GM19372 (cell line): Measurements from ENCODE around the gene ATG5.

ENCODE experiments used
- ATAC-seq: cut with Tn5 transposase; IDR thresholded peaks from one replicate; pipeline ENCODE4 v1.9.1; 2021; ENCODE audit warnings: mild to moderate bottlenecking, low read depth, moderate library complexity; ENCODE audit not compliant: unreplicated experiment

Gene ATG5

DNA sequence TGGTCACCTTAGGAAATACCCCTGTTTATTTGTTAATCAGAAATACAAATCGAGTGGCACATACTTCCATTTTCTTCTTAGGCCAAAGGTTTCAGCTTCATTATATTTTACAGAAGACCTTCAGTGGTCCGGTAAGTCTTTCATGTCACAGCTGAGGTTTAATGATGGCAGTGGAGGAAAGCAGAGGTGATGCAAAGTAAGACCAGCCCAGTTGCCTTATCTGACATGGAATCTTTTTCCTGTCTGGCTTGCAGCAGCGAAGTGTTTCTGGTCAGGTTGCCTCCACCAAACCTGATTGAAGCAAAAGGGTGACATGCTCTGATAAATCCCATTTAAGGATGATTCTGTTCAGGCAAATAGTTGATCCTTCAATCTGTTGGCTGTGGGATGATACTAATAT lies 139.4 kb downstream of the ATG5 start:
- ATAC-seq, result no peak

DNA sequence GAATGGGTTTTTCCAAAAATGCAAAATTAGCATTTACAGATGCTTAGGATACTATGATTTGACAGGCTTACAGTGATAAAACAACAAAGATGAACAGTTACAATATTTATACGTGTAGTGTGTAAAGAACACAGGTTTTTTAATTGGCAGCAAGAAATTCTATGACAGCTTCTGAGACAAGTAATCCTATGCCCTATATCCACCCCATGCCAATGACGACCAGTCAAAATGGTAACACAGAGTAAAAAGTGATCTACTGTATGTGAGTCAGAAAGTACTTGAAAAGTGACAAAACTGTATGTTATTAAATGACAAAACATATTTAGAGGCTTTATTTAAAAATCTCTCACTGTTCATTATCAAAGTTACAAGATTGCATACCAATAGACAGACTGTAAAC lies 139.9 kb downstream of the ATG5 start:
- no peak for ATAC-seq

DNA sequence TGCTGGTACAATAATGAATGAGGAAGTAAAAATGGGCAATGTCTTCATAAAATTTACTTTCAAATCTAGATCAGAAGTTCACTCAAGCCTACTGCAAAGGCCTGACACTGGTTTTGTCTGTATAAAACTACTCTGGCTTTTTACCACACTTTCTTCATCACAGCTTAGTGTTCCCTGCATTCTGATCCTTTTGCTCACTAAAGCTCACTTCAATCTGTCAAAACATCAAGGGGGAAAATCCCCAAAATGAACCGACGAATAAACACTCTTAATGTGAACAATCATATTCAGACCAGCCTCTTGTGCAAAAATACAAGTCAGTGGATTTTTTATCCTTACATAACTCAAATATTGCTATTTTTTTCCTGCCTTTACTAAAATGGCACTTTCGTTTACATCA lies 140.9 kb downstream of the ATG5 start:
- no peak for ATAC-seq

DNA sequence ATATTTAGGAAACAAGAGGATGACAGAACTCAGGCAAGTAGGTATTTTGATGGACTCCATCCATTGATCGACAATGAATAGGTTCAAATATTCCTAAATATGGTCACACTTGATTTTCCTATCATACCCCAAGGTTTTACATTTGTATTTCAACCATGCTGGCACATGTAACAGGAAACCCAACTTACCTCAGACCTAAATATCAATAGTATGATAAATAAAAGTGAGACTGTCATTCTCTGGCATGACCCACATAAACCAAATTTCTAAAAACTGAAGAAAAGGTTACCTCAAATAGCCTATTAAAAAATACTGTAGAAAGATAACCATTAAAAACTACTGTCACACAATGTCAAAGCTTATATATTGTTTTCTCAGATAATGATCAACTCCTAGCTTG lies 142.1 kb downstream of the ATG5 start:
- no peak for ATAC-seq

DNA sequence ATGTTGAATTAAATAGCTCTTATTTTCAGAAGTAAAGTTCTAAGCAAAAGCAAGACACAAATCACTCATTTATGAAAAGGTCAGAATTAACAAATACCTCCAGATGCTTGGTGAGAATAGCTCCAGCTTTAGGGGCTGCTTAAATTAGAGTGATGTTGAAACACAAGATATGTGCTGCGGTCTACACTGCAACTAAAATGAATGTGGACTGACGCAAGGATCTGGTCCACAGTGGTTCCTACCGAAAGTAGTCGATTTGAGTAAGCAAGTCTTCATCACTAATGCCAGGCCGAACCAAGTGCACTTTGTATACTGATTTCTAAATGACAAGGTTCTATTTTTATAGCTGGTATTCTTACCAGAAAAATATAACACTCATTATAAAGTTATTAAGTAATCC lies 143.1 kb downstream of the ATG5 start:
- ATAC-seq, result peak; percentile 75

DNA sequence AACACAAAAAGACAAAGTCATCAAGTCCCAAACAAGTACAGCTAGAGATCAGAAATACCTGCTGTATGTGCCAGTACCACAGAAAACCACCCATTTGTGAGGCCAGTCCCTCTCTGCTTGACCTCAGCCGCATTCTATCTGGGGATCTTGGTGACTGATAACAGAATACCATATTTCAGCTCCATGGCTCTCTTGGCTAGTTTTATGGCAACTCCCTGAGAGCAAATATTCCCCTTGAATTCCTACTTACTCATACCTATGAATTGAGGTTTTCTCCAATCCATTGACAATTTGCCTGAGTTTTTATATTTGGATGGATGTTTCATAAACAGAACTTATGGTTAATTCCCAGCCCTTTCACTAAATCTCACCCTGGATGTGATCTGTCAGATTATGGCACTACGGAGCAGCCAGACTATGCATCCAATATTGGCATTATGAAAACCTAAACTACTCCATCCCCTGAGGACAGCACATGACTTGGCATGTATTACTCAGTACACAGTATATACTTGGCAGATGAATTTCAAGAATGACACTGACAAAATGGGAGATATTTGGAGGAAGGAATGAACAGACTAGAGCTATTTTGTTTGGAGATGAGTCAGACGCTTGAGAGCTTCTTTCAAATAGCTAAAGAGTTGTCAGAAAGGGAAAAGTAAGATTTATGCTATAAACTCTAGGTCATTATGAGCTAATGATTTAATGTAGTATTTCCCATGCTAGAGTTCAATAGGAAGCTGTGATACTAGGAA lies 143.7 kb downstream of the ATG5 start:
- no peak for ATAC-seq

DNA sequence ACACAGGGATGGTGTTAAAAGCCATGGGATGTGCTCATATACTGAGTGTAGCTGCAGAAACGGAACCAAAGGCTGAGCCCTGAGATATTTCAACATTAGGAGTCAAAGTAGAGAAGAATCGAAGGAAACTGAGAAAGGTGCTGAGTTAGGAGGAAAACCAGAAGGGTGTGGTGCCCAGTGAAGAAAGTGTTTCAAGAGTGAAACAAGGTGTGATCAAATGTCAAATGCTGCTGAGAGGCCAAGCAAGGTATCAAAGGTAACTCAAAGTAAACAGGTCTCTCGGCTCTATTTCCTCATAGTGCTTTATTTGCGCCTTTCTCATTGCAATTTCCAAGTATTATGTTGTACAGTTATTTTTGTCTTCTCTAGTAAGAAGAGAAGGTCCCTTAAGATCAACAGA lies 145.4 kb downstream of the ATG5 start:
- no peak for ATAC-seq

DNA sequence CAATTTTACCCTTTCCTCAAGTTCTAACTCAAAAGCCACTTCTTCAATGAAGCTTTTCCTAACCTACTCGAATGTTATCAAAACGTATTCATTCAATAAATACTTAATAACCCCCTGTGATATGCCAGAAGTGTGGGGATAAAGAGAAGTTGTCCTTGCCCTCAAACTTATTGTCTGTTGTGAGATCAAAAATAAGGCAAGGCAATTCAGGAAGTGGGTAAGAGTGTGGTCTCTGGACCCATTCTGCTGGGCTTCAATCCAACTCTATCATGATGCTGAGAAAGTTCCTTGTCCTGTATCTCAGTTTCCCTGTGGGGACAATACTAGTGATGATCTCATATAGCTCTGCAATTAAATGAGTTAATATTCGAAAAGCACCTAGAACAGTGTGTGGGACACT lies 146.7 kb downstream of the ATG5 start:
- ATAC-seq, result no peak

DNA sequence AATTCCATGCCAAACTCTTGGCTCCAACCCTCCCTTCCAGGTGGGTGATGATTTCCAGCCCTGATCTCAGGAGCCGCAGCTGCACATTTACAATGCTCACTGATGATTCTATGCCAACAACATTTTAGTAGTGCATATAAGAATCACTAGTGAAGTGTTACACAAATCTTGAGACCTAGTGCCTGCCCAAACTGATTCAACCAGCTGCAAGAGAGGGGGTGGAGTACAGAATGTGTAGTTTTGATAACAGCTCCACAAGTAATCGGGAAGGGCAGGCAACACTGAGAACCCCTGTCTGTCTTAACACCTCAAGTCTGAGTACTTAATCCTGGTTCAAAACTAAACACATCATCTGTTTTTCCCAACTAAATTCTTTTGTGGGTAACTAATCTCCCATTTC lies 147.8 kb downstream of the ATG5 start:
- ATAC-seq, result no peak

GRCh38 chr6:106173124-106173879 lies 152.3 kb downstream of the ATG5 start:
- no peak for ATAC-seq

DNA sequence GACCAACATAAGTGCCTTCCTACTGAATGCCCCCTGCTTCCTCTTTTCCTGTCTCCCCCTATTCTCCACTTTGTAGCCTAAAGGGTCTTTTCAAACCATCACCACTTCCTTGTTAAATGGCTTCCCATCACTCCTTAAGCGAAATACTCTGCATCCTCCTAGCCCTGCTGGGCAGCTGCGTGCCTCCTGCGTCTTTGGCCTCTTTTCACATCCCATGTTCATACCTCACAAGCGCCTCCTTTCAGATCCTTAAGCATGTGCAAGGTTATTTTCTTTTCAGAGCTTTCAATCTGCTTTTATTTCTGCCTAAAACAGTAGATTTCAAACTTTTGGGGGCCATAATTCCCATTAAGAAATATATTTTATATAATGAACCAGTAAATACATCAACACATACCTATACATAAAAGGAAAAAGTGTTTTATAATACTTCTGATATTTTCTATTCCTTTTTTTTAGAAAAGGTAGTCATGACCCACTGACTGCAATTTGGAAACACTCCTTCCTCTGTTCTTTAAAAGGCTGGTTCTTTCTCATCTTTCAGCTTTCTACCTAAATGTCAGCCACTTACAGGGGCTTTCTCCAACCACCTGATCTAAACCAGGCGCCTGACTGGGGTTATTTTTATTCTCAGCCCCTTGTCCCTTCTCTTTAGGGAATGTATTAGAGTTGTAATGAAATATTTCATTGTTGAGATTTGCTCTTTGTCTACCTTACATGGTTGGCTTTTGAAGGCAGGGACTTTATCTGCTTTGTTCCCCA lies 155.3 kb downstream of the ATG5 start:
- no peak for ATAC-seq

DNA sequence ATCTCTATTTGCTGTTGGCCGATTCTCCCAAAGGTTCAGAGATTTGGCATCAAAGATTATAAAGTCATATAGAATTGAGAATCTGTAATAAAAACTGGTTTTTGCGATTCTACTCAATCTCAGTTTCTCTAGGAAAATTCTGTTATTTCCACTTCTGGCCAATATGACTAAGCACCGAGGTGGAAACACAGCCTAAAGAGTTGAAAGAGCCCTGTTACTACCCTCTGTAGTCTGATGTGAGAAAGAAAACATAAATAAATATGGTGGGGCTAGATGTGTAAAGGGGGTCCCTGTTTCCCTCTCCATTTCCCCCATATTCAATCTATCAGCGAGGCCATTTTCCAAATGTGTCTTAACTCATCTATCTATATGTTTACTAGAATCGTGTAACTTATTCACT lies 156.0 kb downstream of the ATG5 start:
- ATAC-seq, result no peak

DNA sequence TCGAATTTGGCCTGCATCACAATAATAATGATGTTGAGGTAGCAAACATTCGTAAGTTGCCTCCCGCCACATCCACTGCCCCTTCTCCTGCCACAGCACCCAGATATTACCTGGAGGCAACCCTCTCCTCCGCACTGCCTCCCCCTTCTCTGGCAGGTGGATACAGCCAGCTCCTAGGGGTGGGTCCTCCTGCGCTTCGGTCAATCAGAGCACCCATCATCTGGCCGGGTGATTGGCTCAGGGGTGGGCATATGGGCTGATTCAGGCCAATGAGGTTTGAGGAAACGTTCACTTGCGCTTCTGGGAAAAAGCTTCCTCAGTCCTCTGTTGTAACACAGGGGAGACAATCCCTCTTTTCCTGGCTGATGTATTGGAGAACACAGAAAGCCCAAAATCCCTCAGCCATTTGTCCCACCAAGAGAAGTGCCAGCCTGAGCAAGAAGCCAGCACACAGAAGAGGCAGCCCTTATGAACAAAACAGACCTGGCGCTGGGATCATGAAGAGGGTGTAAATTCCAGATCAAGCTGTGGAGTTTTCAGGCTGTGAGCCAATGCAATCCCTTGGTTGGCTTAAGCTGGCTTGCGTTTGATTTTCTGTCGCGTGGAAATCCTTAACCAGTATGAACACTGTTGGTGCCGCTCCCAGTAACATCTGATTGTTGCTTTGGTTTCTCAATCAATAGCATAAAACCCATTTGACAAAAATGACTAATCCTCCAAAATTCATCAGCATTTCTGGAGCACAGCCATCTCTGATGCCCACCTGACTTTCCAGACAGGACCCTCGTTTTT lies 157.3 kb downstream of the ATG5 start:
- no peak for ATAC-seq

GRCh38 chr6:106167096-106167814 lies 158.3 kb downstream of the ATG5 start:
- ATAC-seq, result peak; percentile 46

DNA sequence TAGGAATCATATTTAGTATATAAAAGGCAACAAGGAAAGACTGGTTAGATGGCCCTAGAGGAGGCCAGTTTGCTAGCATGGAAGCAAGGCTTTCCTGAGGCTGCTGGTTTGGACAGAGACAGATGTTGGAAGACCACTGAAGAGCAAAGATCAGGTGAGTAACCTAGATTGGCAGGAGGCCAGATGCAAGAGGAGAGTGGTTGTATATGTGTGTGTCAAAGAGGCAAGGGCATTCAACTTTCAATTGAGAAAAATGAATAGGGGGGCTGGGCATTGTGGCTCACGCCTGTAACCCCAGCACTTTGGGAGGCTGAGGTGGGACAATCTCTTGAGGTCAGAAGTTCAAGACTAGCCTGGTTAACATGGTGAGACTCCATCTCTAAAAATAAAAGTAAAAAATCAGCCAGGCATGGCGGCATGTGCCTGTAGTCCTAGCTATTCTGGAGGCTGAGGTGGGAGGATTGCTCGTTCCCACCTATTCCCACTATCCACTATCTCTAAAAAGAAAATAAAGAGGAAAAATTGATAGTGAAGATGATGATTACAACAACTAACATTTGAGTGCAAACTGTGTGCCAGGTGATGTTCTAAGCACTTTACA lies 159.6 kb downstream of the ATG5 start:
- ATAC-seq, result no peak

- ATAC-seq, result peak; percentile 41
These were observed 161.3 kb downstream of the ATG5 start for GRCh38 chr6:106163966-106164877.

GRCh38 chr6:106163446-106163965 lies 162.1 kb downstream of the ATG5 start:
- ATAC-seq, result peak; percentile 31

DNA sequence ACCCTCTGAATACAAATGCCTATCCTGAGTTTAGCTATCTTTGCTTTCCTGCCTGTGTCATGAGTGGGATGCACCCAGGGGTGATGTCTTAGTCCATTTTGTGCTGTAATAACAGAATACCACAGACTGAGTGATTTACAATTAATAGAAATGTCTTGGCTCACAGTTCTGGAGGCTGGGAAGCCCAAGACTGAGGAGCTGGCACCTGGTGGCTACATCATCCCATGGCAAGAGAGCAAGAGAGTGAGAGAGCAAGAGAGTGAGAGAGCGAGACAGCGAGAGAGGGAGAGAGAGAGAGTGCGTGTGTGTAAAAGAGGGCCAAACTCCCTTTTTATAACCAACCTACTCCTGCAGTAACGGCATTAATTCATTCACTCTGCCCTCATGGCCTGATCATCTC lies 162.6 kb downstream of the ATG5 start:
- no peak for ATAC-seq
